ENCODE results near the gene ARL3.

DNA sequence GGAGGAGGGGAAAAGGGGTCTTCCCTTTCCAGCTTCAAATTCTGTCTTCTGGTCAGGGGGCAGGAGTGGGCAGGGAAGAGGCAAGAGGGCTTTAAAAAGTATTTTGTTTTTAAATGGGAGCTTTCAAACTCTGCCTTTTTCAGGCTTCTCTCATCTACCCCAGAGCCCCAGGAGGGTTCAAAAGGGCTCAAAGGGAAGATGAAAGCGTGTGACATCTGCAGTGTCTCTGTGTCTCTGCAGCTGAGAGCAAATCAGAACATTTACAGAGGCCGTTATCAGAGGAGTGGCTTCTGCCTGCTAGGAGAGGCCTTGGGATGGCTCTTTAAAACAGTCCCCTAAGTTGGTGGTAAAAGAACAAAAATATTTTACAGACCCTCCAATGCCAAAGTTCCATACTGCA lies 39.6 kb downstream of the ARL3 start:
- no peak for TF ChIP-seq CTCF (IDR thresholded peaks at IDR 0.05)
- TF ChIP-seq NFATC4 (CRISPR knock-in tag; IDR thresholded peaks at IDR 0.05): no peak
- TF ChIP-seq KAT7 (CRISPR knock-in tag; IDR thresholded peaks at IDR 0.05; ENCODE audit: borderline replicate concordance): no peak
- no peak for TF ChIP-seq ERG (CRISPR knock-in tag; IDR thresholded peaks at IDR 0.05)
- no peak for TF ChIP-seq USF1 (CRISPR knock-in tag; IDR thresholded peaks at IDR 0.05)

Measured in WTC11 (cell line).